ENCODE results near the gene CTNND1.

Gene CTNND1

GRCh38 chr11:57751176-57751575, 10.4 kb upstream of the CTNND1 start:
- TF ChIP-seq CTCF (IDR thresholded peaks at IDR 0.05): no peak

- TF ChIP-seq CTCF (IDR thresholded peaks at IDR 0.05): peak; percentile 67
Observed at GRCh38 chr11:57751676-57752253, 9.8 kb upstream of the CTNND1 start, which contains the start of gene BTBD18. BTBD18 (minus strand) TSS chr11:57751819; CDS start chr11:57751188, 631 bp downstream.

GRCh38 chr11:57752954-57753353, 8.6 kb upstream of the CTNND1 start:
- no peak for TF ChIP-seq CTCF (IDR thresholded peaks at IDR 0.05)

DNA sequence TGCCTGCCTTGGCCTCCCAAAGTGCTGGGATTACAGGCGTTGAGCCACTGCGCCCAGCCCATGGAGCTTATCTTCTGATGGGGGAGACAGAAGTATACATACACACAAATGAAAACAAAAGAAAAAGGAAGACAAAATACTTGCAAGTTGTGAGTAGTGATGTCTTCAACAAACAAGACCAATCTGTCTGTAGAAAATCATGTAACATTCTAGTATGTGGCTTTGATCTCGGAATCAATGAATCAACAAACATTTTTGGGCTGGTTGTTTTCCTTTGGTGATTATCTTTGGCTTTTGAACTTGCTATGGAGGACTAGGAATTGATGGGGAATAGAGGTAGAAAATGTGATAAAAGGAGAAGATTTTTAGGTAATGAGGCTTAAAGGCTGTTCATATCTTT, 3.4 kb upstream of the CTNND1 start:
- TF ChIP-seq CTCF (IDR thresholded peaks at IDR 0.05): no peak

GRCh38 chr11:57762235-57762861, 746 bp downstream of the CTNND1 start:
- TF ChIP-seq CTCF (IDR thresholded peaks at IDR 0.05): no peak

DNA sequence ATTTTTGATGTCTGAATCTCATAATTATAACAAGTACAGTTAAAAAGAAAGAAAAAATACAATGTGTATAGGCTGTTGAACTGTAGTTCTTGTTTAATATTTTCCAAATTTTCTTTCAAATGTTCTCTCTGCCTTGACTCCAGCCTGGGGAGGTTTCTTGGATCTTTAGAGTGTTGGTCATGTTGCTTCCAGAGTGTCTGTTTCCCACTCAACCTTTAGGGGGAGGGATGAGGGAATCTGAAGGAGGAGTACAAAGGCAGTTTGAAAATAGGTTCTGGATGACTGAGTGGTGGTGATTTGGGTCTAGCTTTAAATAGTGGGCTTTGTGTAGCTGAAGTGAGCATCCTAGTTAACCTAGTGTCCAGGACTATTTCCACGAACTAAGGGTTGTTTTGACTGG, 2.0 kb downstream of the CTNND1 start:
- TF ChIP-seq CTCF (IDR thresholded peaks at IDR 0.05): no peak

GRCh38 chr11:57764021-57764420, 2.4 kb downstream of the CTNND1 start:
- TF ChIP-seq CTCF (IDR thresholded peaks at IDR 0.05): no peak
